ENCODE results near the gene SURF6. TPM values are rescaled to one million over a fixed set of nuclear protein-coding genes. Genes with fewer than 3 reads are reported as not detected.
"Not testable (repeated sequence)": the region's sequence is repeated elsewhere in the genome, so short reads cannot be mapped to it uniquely, and the experiment has no call there.

The SURF6 gene
- total RNA-seq, 3 donors from 2014 or later (not counting 1 experiment from before 2014, with no cell fraction given): 13.8 to 23.5 (median 21.3) TPM

DNA sequence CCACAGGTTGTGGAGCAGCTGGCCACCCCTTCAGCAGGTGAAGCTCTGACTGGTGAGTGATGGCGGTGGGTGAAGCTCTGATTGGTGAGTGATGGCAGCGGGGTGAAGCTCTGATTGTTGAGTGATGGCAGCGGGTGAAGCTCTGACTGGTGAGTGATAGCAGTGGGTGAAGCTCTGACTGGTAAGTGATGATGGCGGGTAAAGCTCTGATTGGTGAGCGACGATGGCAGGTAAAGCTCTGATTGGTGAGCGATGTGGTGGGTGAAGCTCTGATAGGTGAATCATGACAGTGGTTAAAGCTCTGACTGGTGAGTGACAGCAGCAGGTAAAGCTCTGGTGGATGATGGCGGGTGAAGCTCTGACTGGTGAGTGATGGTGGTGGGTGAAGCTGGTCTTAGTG lies 51.6 kb downstream of the SURF6 start:
- TF ChIP-seq, protein P1, sequence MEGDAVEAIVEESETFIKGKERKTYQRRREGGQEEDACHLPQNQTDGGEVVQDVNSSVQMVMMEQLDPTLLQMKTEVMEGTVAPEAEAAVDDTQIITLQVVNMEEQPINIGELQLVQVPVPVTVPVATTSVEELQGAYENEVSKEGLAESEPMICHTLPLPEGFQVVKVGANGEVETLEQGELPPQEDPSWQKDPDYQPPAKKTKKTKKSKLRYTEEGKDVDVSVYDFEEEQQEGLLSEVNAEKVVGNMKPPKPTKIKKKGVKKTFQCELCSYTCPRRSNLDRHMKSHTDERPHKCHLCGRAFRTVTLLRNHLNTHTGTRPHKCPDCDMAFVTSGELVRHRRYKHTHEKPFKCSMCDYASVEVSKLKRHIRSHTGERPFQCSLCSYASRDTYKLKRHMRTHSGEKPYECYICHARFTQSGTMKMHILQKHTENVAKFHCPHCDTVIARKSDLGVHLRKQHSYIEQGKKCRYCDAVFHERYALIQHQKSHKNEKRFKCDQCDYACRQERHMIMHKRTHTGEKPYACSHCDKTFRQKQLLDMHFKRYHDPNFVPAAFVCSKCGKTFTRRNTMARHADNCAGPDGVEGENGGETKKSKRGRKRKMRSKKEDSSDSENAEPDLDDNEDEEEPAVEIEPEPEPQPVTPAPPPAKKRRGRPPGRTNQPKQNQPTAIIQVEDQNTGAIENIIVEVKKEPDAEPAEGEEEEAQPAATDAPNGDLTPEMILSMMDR (IDR thresholded peaks at IDR 0.05): no peak
- Mint-ChIP-seq H3K9me3 (no peaks in the 10 kb centered on the region), H3K4me3 (no peak overlapping the region), H3K27ac (no peak overlapping the region), H3K4me1 (no peaks in the 10 kb centered on the region), H3K36me3 (no peaks in the 10 kb centered on the region), H3K27me3 (ENCODE audit: low read depth in 2 of 2) (peaks cover 0 to 2% of the 10 kb centered on the region in 2 donors)
- 91% methylated on average over 7 of the region's 8 CpGs for WGBS (ENCODE audit: insufficient coverage)
- H3K4me1 ChIP-seq (ENCODE audit: control insufficient read depth, insufficient read depth, low read length): no peaks in the 10 kb centered on the region
- H3K36me3 ChIP-seq (ENCODE audit: control insufficient read depth, insufficient read depth, low read length): no peaks in the 10 kb centered on the region
- DNase-seq: no peak
- no peaks in the 10 kb centered on the region for H3K9me3 ChIP-seq (ENCODE audit: control insufficient read depth, insufficient read depth, low read length)
- no peak for ATAC-seq
- intact Hi-C loops (cut with micrococcal nuclease): no loop called here
- H3K27me3 ChIP-seq (ENCODE audit: control insufficient read depth, insufficient read depth, low read length): no peaks in the 10 kb centered on the region
- H3K4me3 ChIP-seq (ENCODE audit: low read length): no peak overlapping the region
- H3K27ac ChIP-seq (ENCODE audit: low read length): no peak overlapping the region

DNA sequence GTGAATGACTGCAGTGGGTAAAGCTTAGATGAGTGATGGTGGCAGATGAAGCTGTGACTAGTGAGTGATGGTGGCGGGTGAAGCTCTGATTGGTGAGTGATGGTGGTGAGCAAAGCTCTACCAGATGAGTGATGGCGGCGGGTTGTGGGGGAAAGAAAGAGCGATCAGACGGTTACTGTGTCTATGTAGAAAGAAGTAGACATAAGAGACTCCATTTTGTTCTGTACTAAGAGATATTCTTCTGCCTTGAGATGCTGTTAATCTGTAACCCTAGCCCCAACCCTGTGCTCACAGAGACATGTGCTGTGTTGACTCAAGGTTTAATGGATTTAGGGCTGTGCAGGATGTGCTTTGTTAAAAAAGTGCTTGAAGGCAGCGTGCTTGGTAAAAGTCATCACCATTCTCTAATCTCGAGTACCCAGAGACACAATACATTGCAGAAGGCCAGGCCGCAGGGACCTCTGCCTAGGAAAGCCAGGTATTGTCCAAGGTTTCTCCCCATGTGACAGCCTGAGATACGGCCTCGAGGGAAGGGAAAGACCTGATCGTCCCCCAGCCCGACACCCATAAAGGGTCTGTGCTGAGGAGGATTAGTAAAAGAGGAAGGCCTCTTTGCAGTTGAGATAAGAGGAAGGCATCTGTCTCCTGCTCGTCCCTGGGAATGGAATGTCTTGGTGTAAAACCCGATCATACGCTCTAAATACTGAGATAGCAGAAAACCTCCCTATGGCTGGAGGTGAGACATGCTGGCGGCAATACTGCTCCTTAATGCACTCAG lies 52.5 kb downstream of the SURF6 start:
- H3K36me3 ChIP-seq (ENCODE audit: control insufficient read depth, insufficient read depth, low read length); H3K4me3 ChIP-seq (ENCODE audit: low read length); H3K4me1 Mint-ChIP-seq; ATAC-seq; H3K36me3 Mint-ChIP-seq; H3K4me1 ChIP-seq (ENCODE audit: control insufficient read depth, insufficient read depth, low read length); H3K27ac ChIP-seq (ENCODE audit: low read length); DNase-seq; H3K9me3 ChIP-seq (ENCODE audit: control insufficient read depth, insufficient read depth, low read length); H3K4me3 Mint-ChIP-seq; H3K9me3 Mint-ChIP-seq; H3K27me3 ChIP-seq (ENCODE audit: control insufficient read depth, insufficient read depth, low read length); H3K27ac Mint-ChIP-seq; H3K27me3 Mint-ChIP-seq (ENCODE audit: low read depth in 2 of 2); intact Hi-C loops (cut with micrococcal nuclease): not testable (repeated sequence)
- 81% methylated on average over 13 of the region's 16 CpGs for WGBS (ENCODE audit: insufficient coverage)

DNA sequence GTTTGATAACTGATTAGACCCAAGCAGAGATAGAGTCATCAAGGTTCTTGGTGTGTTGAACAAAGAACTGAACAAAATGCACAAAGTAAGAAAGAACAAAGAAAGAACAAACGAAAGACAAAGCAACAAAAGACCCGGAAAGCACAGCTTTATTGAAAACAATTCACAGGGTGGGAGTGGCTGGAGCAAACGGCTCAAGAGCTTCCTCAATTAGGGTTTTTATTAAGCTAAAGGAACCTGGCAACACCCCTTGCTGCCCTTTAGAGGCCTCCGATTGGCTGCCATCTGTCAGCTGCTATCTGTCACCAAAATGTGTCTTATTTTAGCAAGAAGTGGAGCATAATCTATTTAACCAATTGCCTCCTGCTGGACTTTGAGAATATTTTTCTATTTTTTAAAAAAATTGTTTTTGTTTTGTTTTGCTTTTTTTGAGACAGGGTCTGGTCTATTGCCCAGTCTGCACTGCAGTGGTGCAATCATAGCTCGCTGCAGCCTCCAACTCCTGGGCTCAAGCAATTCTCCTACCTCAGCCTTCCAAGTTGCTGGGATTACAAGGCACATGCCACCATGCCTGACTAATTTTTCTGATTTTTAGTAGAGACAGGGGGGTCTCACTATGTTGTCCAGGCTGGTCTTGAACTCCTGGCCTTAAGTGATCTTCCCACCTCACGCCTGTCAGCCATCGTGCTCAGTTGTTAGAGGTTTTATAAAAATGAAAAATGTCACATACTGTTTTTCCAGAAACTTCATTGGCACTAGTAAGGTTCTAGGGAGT lies 53.3 kb downstream of the SURF6 start:
- H3K27ac ChIP-seq (ENCODE audit: low read length): no peak overlapping the region
- H3K9me3 Mint-ChIP-seq: no peaks in the 10 kb centered on the region
- TF ChIP-seq, protein P1 (IDR thresholded peaks at IDR 0.05): no peak
- H3K4me1 Mint-ChIP-seq: no peaks in the 10 kb centered on the region
- no peak for ATAC-seq
- no peaks in the 10 kb centered on the region for H3K4me1 ChIP-seq (ENCODE audit: control insufficient read depth, insufficient read depth, low read length)
- no peaks in the 10 kb centered on the region for H3K27me3 ChIP-seq (ENCODE audit: control insufficient read depth, insufficient read depth, low read length)
- H3K36me3 Mint-ChIP-seq: no peaks in the 10 kb centered on the region
- H3K9me3 ChIP-seq (ENCODE audit: control insufficient read depth, insufficient read depth, low read length): no peaks in the 10 kb centered on the region
- no peak overlapping the region for H3K27ac Mint-ChIP-seq
- no peaks in the 10 kb centered on the region for H3K36me3 ChIP-seq (ENCODE audit: control insufficient read depth, insufficient read depth, low read length)
- H3K4me3 Mint-ChIP-seq: no peak overlapping the region
- intact Hi-C loops (cut with micrococcal nuclease): no loop called here
- DNase-seq: no peak
- peaks cover 0 to 2% of the 10 kb centered on the region in 2 donors for H3K27me3 Mint-ChIP-seq (ENCODE audit: low read depth in 2 of 2)
- no peak overlapping the region for H3K4me3 ChIP-seq (ENCODE audit: low read length)
- WGBS (ENCODE audit: insufficient coverage): 56% methylated on average over 7 of the region's 7 CpGs

DNA sequence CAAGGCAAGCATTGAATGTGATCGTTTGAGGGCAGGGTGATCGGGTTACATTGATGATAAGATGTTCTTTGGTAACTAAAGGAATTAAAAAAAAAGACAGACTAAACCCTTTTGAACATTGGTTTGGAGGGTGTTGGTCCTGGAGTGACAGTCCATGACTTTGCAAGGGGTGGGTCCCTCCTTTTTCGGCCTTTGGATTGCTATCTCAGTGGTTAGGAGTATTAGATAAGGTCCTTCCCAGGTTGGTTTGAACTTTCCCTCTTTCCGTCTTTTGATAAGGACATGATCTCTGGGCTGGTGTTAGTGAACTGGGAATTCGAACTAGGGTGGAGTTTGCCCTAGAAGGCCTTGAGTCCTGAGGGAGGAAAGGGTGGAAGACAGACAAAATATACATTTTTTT lies 55.6 kb downstream of the SURF6 start:
- no peaks in the 10 kb centered on the region for H3K4me1 Mint-ChIP-seq
- H3K27me3 Mint-ChIP-seq (ENCODE audit: low read depth in 2 of 2): peaks cover 6 to 9% of the 10 kb centered on the region in 2 donors
- 88% methylated on average over 5 of the region's 5 CpGs for WGBS (ENCODE audit: insufficient coverage)
- Histone ChIP-seq H3K36me3 (ENCODE audit: control insufficient read depth, insufficient read depth, low read length) (no peaks in the 10 kb centered on the region), H3K27ac (ENCODE audit: low read length) (no peak overlapping the region), H3K4me3 (ENCODE audit: low read length) (no peak overlapping the region), H3K9me3 (ENCODE audit: control insufficient read depth, insufficient read depth, low read length) (no peaks in the 10 kb centered on the region), H3K4me1 (ENCODE audit: control insufficient read depth, insufficient read depth, low read length) (no peaks in the 10 kb centered on the region), H3K27me3 (ENCODE audit: control insufficient read depth, insufficient read depth, low read length) (no peaks in the 10 kb centered on the region)
- ATAC-seq (no peak), DNase-seq (no peak)
- intact Hi-C loops (cut with micrococcal nuclease): no loop called here
- no peak overlapping the region for H3K27ac Mint-ChIP-seq
- TF ChIP-seq, protein P1 (IDR thresholded peaks at IDR 0.05): no peak
- H3K4me3 Mint-ChIP-seq: no peak overlapping the region
- no peaks in the 10 kb centered on the region for H3K9me3 Mint-ChIP-seq
- H3K36me3 Mint-ChIP-seq: no peaks in the 10 kb centered on the region
